Activated CD8-positive, alpha-beta T cell treated with anti-CD3 and anti-CD28 coated beads for 36 hours (primary cell): Measurements from ENCODE around the gene UBE2E1. TPM values are rescaled to one million over a fixed set of nuclear protein-coding genes. Genes with fewer than 3 reads are reported as not detected.
A peak's percentile ranks its signal among the peaks of the same experiment; 100 is the strongest.

ENCODE experiments used
- ATAC-seq: fragments of 200-7000 bp; cut with Tn5 transposase; one replicate; pipeline ENCODE4 v1.10.0; 2021; ENCODE audit warnings: mild to moderate bottlenecking, moderate library complexity
- CTCF ChIA-PET: fragments of 350-600 bp; sonication (Branson Sonifier 250); formaldehyde crosslinking; loops from one replicate; lab custom pipeline; 2021; ENCODE audit warnings: antibody characterized with exemption; lab: Charles Lee
- POLR2A ChIA-PET: fragments of 350-600 bp; sonication (Branson Sonifier 250); formaldehyde crosslinking; loops from one replicate; lab custom pipeline; 2021; ENCODE audit warnings: antibody characterized with exemption; lab: Charles Lee
- DNase-seq: peaks from one replicate; pipeline ENCODE4 v3.0.0-alpha.2; 2020
- H3K27ac Mint-ChIP-seq: one replicate; pipeline ENCODE4 v1.8.0; 2021; ENCODE audit warnings: mild to moderate bottlenecking, mixed read lengths
- H3K27me3 Mint-ChIP-seq: one replicate; pipeline ENCODE4 v1.8.0; 2021; ENCODE audit warnings: mixed read lengths
- H3K36me3 Mint-ChIP-seq: one replicate; pipeline ENCODE4 v1.8.0; 2021; ENCODE audit warnings: low read depth, mixed read lengths
- H3K4me1 Mint-ChIP-seq: one replicate; pipeline ENCODE4 v1.8.0; 2021; ENCODE audit warnings: low read depth, mixed read lengths
- H3K4me3 Mint-ChIP-seq: one replicate; pipeline ENCODE4 v1.8.0; 2021; ENCODE audit warnings: mild to moderate bottlenecking, moderate library complexity, mixed read lengths
- H3K9me3 Mint-ChIP-seq: one replicate; pipeline ENCODE4 v1.8.0; 2021; ENCODE audit warnings: mixed read lengths
- intact Hi-C: fragments of 100-400 bp; cut with micrococcal nuclease; formaldehyde crosslinking; loops from one replicate; pipeline ENCODE4 v1.10.0; 2022
- total RNA-seq, 2 experiments: library from RNA; stranded (reverse); gene quantifications; one replicate each; pipeline ENCODE4 v1.2.3, GENCODE V29; 2021
- TF ChIP-seq, protein P1 (sequence below): fragments of 200-600 bp; IDR thresholded peaks from one replicate; pipeline ENCODE4 v1.8.0; 2022; ENCODE audit warnings: antibody characterized with exemption, mild to moderate bottlenecking

The UBE2E1 gene
- total RNA-seq, 2 experiments from 2014 or later, result 79.0 to 80.3 TPM

- TF ChIP-seq, protein P1, sequence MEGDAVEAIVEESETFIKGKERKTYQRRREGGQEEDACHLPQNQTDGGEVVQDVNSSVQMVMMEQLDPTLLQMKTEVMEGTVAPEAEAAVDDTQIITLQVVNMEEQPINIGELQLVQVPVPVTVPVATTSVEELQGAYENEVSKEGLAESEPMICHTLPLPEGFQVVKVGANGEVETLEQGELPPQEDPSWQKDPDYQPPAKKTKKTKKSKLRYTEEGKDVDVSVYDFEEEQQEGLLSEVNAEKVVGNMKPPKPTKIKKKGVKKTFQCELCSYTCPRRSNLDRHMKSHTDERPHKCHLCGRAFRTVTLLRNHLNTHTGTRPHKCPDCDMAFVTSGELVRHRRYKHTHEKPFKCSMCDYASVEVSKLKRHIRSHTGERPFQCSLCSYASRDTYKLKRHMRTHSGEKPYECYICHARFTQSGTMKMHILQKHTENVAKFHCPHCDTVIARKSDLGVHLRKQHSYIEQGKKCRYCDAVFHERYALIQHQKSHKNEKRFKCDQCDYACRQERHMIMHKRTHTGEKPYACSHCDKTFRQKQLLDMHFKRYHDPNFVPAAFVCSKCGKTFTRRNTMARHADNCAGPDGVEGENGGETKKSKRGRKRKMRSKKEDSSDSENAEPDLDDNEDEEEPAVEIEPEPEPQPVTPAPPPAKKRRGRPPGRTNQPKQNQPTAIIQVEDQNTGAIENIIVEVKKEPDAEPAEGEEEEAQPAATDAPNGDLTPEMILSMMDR, result no peak
- Mint-ChIP-seq H3K4me1 (peaks cover 58% of the 10 kb centered on the region), H3K4me3 (no peak overlapping the region), H3K9me3 (no peaks in the 10 kb centered on the region), H3K36me3 (peaks cover 10% of the 10 kb centered on the region), H3K27me3 (no peaks in the 10 kb centered on the region), H3K27ac (no peak overlapping the region)
- ATAC-seq (no peak), DNase-seq (no peak)
- ChIA-PET POLR2A (interaction anchor here (0.6 kb wide), 1 partner anchor 175 kb away, joined by 3 read pairs; no protein-coding TSS in a partner anchor), CTCF (interaction anchor here (1.0 to 1.3 kb wide), 2 partner anchors 8 to 25 kb away, joined by 3 to 4 read pairs; no protein-coding TSS in a partner anchor)
- intact Hi-C loops, result no loop called here
These were observed 20.8 kb downstream of the UBE2E1 start for GRCh38 chr3:23826382-23827064.

DNA sequence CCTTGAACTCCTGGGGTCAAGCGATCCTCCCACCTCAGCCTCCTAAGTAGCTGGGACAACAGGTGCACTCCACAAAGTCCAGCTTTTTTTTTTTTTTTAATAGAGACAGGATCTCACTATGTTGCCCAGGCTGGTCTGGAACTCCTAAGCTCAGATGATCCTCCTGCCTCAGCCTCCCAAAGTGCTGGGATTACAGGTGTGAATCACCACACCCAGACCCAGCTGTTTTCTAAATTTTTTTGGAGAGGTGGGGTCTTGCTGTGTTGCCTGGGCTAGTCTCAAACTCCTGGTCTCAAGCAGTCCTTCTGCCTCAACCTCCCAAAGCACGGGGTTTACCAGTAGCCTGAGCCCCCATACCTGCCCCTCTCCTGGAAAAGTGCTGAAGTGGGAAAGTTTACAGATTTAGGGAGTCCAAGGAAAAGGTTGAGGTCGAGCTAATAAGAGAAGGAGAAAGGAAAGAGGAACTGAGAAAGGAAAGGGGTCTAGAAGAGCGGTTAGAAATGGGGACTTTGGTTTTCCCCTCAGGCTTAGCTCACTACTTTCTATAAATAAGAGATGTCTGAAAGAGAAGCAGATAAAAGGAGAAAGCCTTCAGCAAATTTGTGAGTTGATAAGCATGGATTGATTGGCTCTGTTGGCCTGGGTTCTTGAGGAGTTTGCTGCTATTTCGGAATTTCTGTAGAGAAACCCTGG is 23.6 kb downstream of the UBE2E1 start:
- no peak for ATAC-seq
- TF ChIP-seq, protein P1, result no peak
- intact Hi-C loops, result no loop called here
- H3K4me1 Mint-ChIP-seq, result peaks cover 55% of the 10 kb centered on the region
- ChIA-PET CTCF (no interaction called here), POLR2A (interaction anchor here (0.9 to 1.2 kb wide), 2 partner anchors 10 to 88 kb away, joined by 3 read pairs; no protein-coding TSS in a partner anchor)
- DNase-seq, result no peak
- no peaks in the 10 kb centered on the region for H3K27me3 Mint-ChIP-seq
- no peaks in the 10 kb centered on the region for H3K9me3 Mint-ChIP-seq
- peaks cover 9% of the 10 kb centered on the region for H3K36me3 Mint-ChIP-seq
- peak overlapping the region; percentile 13 for H3K27ac Mint-ChIP-seq
- no peak overlapping the region for H3K4me3 Mint-ChIP-seq

DNA sequence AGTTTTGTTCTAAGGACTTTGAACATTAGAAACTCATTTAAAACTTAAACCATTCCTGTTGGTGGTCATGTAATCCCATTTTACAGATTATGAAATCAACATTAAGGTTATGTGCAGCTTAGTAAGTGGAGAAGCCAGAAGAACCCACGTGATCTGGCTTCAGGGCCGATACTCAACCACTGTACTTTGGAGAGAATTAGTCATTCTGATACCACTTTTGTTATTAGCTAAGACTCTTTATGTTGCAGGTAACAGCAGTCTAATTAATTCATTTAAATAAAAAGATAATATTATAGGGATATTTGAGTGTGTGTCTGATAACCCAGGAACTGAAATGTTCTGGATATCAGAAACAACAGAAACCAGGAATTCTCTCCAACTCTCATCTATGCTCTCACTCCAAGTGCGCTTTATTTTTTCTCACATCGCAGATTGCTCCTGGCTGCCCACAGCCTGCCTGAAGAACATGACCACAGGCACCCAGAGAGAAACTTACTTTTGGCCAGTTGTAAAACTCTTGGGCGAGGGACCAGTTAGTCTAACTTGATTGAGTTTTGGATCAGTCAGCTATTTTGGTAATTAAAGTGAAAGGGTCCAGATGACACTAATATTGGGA is 25.2 kb downstream of the UBE2E1 start:
- peak; percentile 79 for ATAC-seq
- TF ChIP-seq, protein P1, result no peak
- Mint-ChIP-seq H3K27ac (no peak overlapping the region), H3K4me1 (peaks cover 55% of the 10 kb centered on the region), H3K9me3 (no peaks in the 10 kb centered on the region), H3K27me3 (no peaks in the 10 kb centered on the region), H3K4me3 (no peak overlapping the region), H3K36me3 (peaks cover 7% of the 10 kb centered on the region)
- peak; percentile 35 for DNase-seq
- CTCF ChIA-PET, result interaction anchor here (0.6 kb wide), 1 partner anchor 891 kb away, joined by 3 read pairs; no protein-coding TSS in a partner anchor
- POLR2A ChIA-PET, result interaction anchor here (0.6 to 1.1 kb wide), 2 partner anchors 9 to 18 kb away, joined by 3 to 5 read pairs; no protein-coding TSS in a partner anchor
- intact Hi-C loops, result no loop called here

GRCh38 chr3:23831517-23832394 is 26.0 kb downstream of the UBE2E1 start:
- ChIA-PET CTCF (interaction anchor here (0.6 to 1.5 kb wide), 2 partner anchors 20 to 891 kb away, joined by 3 to 5 read pairs; no protein-coding TSS in a partner anchor), POLR2A (interaction anchor here (1.1 kb wide), 1 partner anchor 8 kb away, joined by 5 read pairs; no protein-coding TSS in a partner anchor)
- no peak for ATAC-seq
- Mint-ChIP-seq H3K9me3 (no peaks in the 10 kb centered on the region), H3K27ac (no peak overlapping the region), H3K36me3 (peaks cover 7% of the 10 kb centered on the region), H3K4me1 (peaks cover 52% of the 10 kb centered on the region), H3K27me3 (no peaks in the 10 kb centered on the region), H3K4me3 (no peak overlapping the region)
- no peak for DNase-seq
- intact Hi-C loops, result no loop called here
- TF ChIP-seq, protein P1, result no peak
